OCI-LY3 (cell line): ENCODE measurements around the gene SCN3B.
"Not testable (repeated sequence)": the region's sequence is repeated elsewhere in the genome, so short reads cannot be mapped to it uniquely, and the experiment has no call there.

Source experiments
- H2AFZ ChIP-seq: fragments of 200-600, 300-600 bp; shearing (Covaris generic); 2 replicates; pipeline ENCODE4 v1.6.0; 2014; ENCODE audit warnings: antibody characterized with exemption, low read depth, low read length
- H3K27ac ChIP-seq: fragments of 200-600, 300-600 bp; sonication (generic); 2 replicates; pipeline ENCODE4 v1.5.1; 2014; ENCODE audit warnings: mild to moderate bottlenecking, low read length, moderate library complexity, mixed read lengths
- H3K27me3 ChIP-seq: fragments of 200-600, 300-600 bp; sonication (generic); 2 replicates; pipeline ENCODE4 v1.6.1; 2014; ENCODE audit warnings: low read depth, low read length, mixed read lengths
- H3K36me3 ChIP-seq: fragments of 200-600, 300-600 bp; sonication (generic); replicated peaks from 2 replicates; pipeline ENCODE3; 2014; ENCODE audit warnings: low read depth, low read length, mixed read lengths
- H3K4me1 ChIP-seq: fragments of 300-600, 200-600 bp; sonication (generic); 2 replicates; pipeline ENCODE4 v1.6.1; 2014; ENCODE audit warnings: low read length, mixed read lengths
- H3K4me2 ChIP-seq: fragments of 200-600, 300-600 bp; sonication (generic); 2 replicates; pipeline ENCODE4 v1.6.1; 2014; ENCODE audit warnings: low read length, mixed read lengths
- H3K4me3 ChIP-seq: fragments of 300-600, 200-600 bp; sonication (generic); 2 replicates; pipeline ENCODE4 v1.5.1; 2014; ENCODE audit warnings: antibody characterized with exemption, mild to moderate bottlenecking, low read length, moderate library complexity
- H3K79me2 ChIP-seq: fragments of 300-600, 200-600 bp; shearing (Covaris generic); 2 replicates; pipeline ENCODE4 v1.6.1; 2014; ENCODE audit warnings: mild to moderate bottlenecking, low read length, mixed read lengths
- H3K9ac ChIP-seq: fragments of 300-600, 200-600 bp; shearing (Covaris generic); 2 replicates; pipeline ENCODE4 v1.6.0; 2014; ENCODE audit warnings: mild to moderate bottlenecking, low read length, moderate library complexity
- H3K9me3 ChIP-seq: fragments of 200-600, 300-600 bp; shearing (Covaris generic); 2 replicates; pipeline ENCODE4 v1.6.1; 2014; ENCODE audit warnings: low read length, mixed read lengths; ENCODE audit not compliant: insufficient read depth
- H4K20me1 ChIP-seq: fragments of 200-600, 300-600 bp; sonication (generic); 2 replicates; pipeline ENCODE4 v1.6.1; 2016; ENCODE audit warnings: low read length, mixed read lengths; ENCODE audit not compliant: insufficient read depth
- CTCF ChIP-seq: fragments of 200-600, 300-600 bp; sonication (generic); IDR thresholded peaks from 2 replicates; pipeline ENCODE4 v1.5.1; 2014; ENCODE audit warnings: antibody characterized with exemption, low read length, low read depth
- EZH2phosphoT487 ChIP-seq: fragments of 200-600 bp; shearing (Covaris generic); IDR thresholded peaks from 2 replicates; pipeline ENCODE4 v1.6.1; 2018; ENCODE audit warnings: antibody characterized with exemption, mixed run types, low read depth

Gene SCN3B

GRCh38 chr11:123665306-123665705, 10.9 kb upstream of the SCN3B start:
- Histone ChIP-seq H3K9ac (no peak overlapping the region), H3K4me1 (peaks cover 2% of the 10 kb centered on the region; the same call in 1 of the 2 replicates), H3K27ac (no peak overlapping the region), H3K27me3 (no peaks in the 10 kb centered on the region), H3K9me3 (no peaks in the 10 kb centered on the region), H3K4me3 (no peak overlapping the region), H3K4me2 (no peak overlapping the region), H4K20me1 (no peaks in the 10 kb centered on the region), H3K36me3 (no peaks in the 10 kb centered on the region), H3K79me2 (no peaks in the 10 kb centered on the region), H2AFZ (no peak overlapping the region)
- no peak for TF ChIP-seq EZH2phosphoT487
- no peak for TF ChIP-seq CTCF

GRCh38 chr11:123659965-123660364, 5.5 kb upstream of the SCN3B start:
- not testable (repeated sequence) for H3K9ac ChIP-seq, H3K4me3 ChIP-seq, H3K9me3 ChIP-seq, H3K27me3 ChIP-seq, H2AFZ ChIP-seq, H3K36me3 ChIP-seq, H3K27ac ChIP-seq, H3K79me2 ChIP-seq, H4K20me1 ChIP-seq, H3K4me2 ChIP-seq
- H3K4me1 ChIP-seq = peaks cover 24% of the 10 kb centered on the region

- Histone ChIP-seq H4K20me1 (no peaks in the 10 kb centered on the region), H3K4me1 (peaks cover 24% of the 10 kb centered on the region), H3K9me3 (peaks cover 10% of the 10 kb centered on the region; the same call in 1 of the 2 replicates), H2AFZ (no peak overlapping the region), H3K27ac (no peak overlapping the region), H3K27me3 (no peaks in the 10 kb centered on the region), H3K4me3 (no peak overlapping the region), H3K36me3 (no peaks in the 10 kb centered on the region), H3K79me2 (no peaks in the 10 kb centered on the region), H3K9ac (no peak overlapping the region), H3K4me2 (no peak overlapping the region)
- no peak for TF ChIP-seq CTCF
- TF ChIP-seq EZH2phosphoT487 = no peak
Measured at GRCh38 chr11:123659311-123659710, 4.9 kb upstream of the SCN3B start.

GRCh38 chr11:123653827-123654565, 428 bp downstream of the SCN3B start:
- no peak overlapping the region for H3K27ac ChIP-seq
- no peak for TF ChIP-seq CTCF
- no peak for TF ChIP-seq EZH2phosphoT487
- H3K27me3 ChIP-seq = peaks cover 9% of the 10 kb centered on the region
- no peak overlapping the region for H3K4me2 ChIP-seq
- no peaks in the 10 kb centered on the region for H3K36me3 ChIP-seq
- H3K4me1 ChIP-seq = peaks cover 10% of the 10 kb centered on the region
- H3K79me2 ChIP-seq = no peaks in the 10 kb centered on the region
- H3K9ac ChIP-seq = no peak overlapping the region
- H4K20me1 ChIP-seq = no peaks in the 10 kb centered on the region
- H2AFZ ChIP-seq = no peak overlapping the region
- H3K4me3 ChIP-seq = no peak overlapping the region
- H3K9me3 ChIP-seq = peaks cover 2% of the 10 kb centered on the region; the same call in 1 of the 2 replicates
